Measurements from ENCODE around the gene ARHGAP8.

Gene ARHGAP8

GRCh38 chr22:44876921-44877320 is 124.5 kb downstream of the ARHGAP8 start:
- Histone ChIP-seq H2AFZ (ENCODE audit: low read length) (no peak overlapping the region), H3K18ac (ENCODE audit: low read length) (no peak overlapping the region), H3K4me3 (ENCODE audit: low read length in 2 of 2) (no peak overlapping the region), H2BK12ac (ENCODE audit: low read length) (no peak overlapping the region), H2AK5ac (ENCODE audit: low read depth, low read length) (no peak overlapping the region), H3K4me2 (ENCODE audit: insufficient read depth, low read length, poor library complexity, severe bottlenecking) (no peak overlapping the region), H3K9me3 (replicated peaks in 1 of 2; ENCODE audit: control insufficient read depth in 2 of 2, insufficient read depth in 1 of 2, low read depth in 1 of 2, low read length in 2 of 2) (peaks cover 13 to 32% of the 10 kb centered on the region in 2 donors), H2BK5ac (ENCODE audit: low read length) (no peak overlapping the region), H3K9ac (ENCODE audit: low read depth, low read length, poor library complexity) (no peak overlapping the region), H3K4me1 (ENCODE audit: control insufficient read depth in 2 of 2, insufficient read depth in 1 of 2, low read depth in 1 of 2, low read length in 2 of 2) (no peaks in the 10 kb centered on the region), H3K23ac (ENCODE audit: low read depth, low read length, poor library complexity) (no peak overlapping the region), H3K79me1 (ENCODE audit: low read depth, low read length) (peaks cover 2% of the 10 kb centered on the region), H2BK120ac (ENCODE audit: low read depth, low read length) (no peak overlapping the region), H3K27ac (replicated peaks; ENCODE audit: low read length) (no peak overlapping the region), H4K8ac (ENCODE audit: low read depth, low read length) (no peak overlapping the region), H3K27me3 (ENCODE audit: control insufficient read depth in 3 of 3, insufficient read depth in 3 of 3, low read depth in 1 of 3, low read length in 3 of 3) (no peaks in the 10 kb centered on the region), H3K36me3 (replicated peaks in 1 of 2; ENCODE audit: control insufficient read depth in 2 of 2, insufficient read depth in 2 of 2, low read length in 2 of 2) (peaks cover 18 to 82% of the 10 kb centered on the region in 2 donors), H4K91ac (ENCODE audit: low read depth, low read length, poor library complexity) (no peak overlapping the region), H3K14ac (ENCODE audit: low read length) (no peak overlapping the region), H2BK15ac (ENCODE audit: low read length) (no peak overlapping the region), H3K4ac (ENCODE audit: low read length) (no peak overlapping the region)
- DNase-seq (ENCODE audit: low spot score): no peak
- WGBS, 2 donors (ENCODE audit: extremely low coverage in 2 of 2, insufficient read length in 2 of 2, insufficient replicate concordance in 1 of 2): no CpG with 5 or more reads among the region's 4 CpGs

GRCh38 chr22:44878483-44879300 is 126.3 kb downstream of the ARHGAP8 start:
- Histone ChIP-seq H3K4ac (ENCODE audit: low read length) (no peak overlapping the region), H3K4me3 (ENCODE audit: low read length in 2 of 2) (no peak overlapping the region), H3K9me3 (replicated peaks in 1 of 2; ENCODE audit: control insufficient read depth in 2 of 2, insufficient read depth in 1 of 2, low read depth in 1 of 2, low read length in 2 of 2) (peaks cover 13 to 26% of the 10 kb centered on the region in 2 donors), H3K4me1 (ENCODE audit: control insufficient read depth in 2 of 2, insufficient read depth in 1 of 2, low read depth in 1 of 2, low read length in 2 of 2) (no peaks in the 10 kb centered on the region), H3K27ac (replicated peaks; ENCODE audit: low read length) (no peak overlapping the region), H2BK5ac (ENCODE audit: low read length) (no peak overlapping the region), H2BK12ac (ENCODE audit: low read length) (no peak overlapping the region), H3K4me2 (ENCODE audit: insufficient read depth, low read length, poor library complexity, severe bottlenecking) (no peak overlapping the region), H4K8ac (ENCODE audit: low read depth, low read length) (no peak overlapping the region), H3K36me3 (replicated peaks in 1 of 2; ENCODE audit: control insufficient read depth in 2 of 2, insufficient read depth in 2 of 2, low read length in 2 of 2) (peaks cover 25 to 83% of the 10 kb centered on the region in 2 donors), H2AK5ac (ENCODE audit: low read depth, low read length) (peak overlapping the region; percentile 50), H3K27me3 (ENCODE audit: control insufficient read depth in 3 of 3, insufficient read depth in 3 of 3, low read depth in 1 of 3, low read length in 3 of 3) (no peaks in the 10 kb centered on the region), H3K18ac (ENCODE audit: low read length) (peak overlapping the region; percentile 65), H2AFZ (ENCODE audit: low read length) (no peak overlapping the region), H3K14ac (ENCODE audit: low read length) (peak overlapping the region; percentile 3), H4K91ac (ENCODE audit: low read depth, low read length, poor library complexity) (no peak overlapping the region), H2BK120ac (ENCODE audit: low read depth, low read length) (no peak overlapping the region), H3K23ac (ENCODE audit: low read depth, low read length, poor library complexity) (peak overlapping the region; percentile 67), H2BK15ac (ENCODE audit: low read length) (no peak overlapping the region), H3K9ac (ENCODE audit: low read depth, low read length, poor library complexity) (peak overlapping the region; percentile 50), H3K79me1 (ENCODE audit: low read depth, low read length) (peaks cover 2% of the 10 kb centered on the region)
- no peak for DNase-seq (ENCODE audit: low spot score)
- no CpG with 5 or more reads among the region's 14 CpGs for WGBS, 2 donors (ENCODE audit: extremely low coverage in 2 of 2, insufficient read length in 2 of 2, insufficient replicate concordance in 1 of 2)

- Histone ChIP-seq H3K4me3 (ENCODE audit: low read length in 2 of 2) (no peak overlapping the region), H3K27me3 (ENCODE audit: control insufficient read depth in 3 of 3, insufficient read depth in 3 of 3, low read depth in 1 of 3, low read length in 3 of 3) (no peaks in the 10 kb centered on the region), H2BK15ac (ENCODE audit: low read length) (no peak overlapping the region), H3K9ac (ENCODE audit: low read depth, low read length, poor library complexity) (no peak overlapping the region), H3K9me3 (replicated peaks in 1 of 2; ENCODE audit: control insufficient read depth in 2 of 2, insufficient read depth in 1 of 2, low read depth in 1 of 2, low read length in 2 of 2) (peaks cover 13 to 26% of the 10 kb centered on the region in 2 donors), H4K91ac (ENCODE audit: low read depth, low read length, poor library complexity) (no peak overlapping the region), H3K14ac (ENCODE audit: low read length) (no peak overlapping the region), H3K4me1 (ENCODE audit: control insufficient read depth in 2 of 2, insufficient read depth in 1 of 2, low read depth in 1 of 2, low read length in 2 of 2) (no peaks in the 10 kb centered on the region), H2AFZ (ENCODE audit: low read length) (no peak overlapping the region), H2AK5ac (ENCODE audit: low read depth, low read length) (no peak overlapping the region), H3K18ac (ENCODE audit: low read length) (no peak overlapping the region), H3K36me3 (replicated peaks in 1 of 2; ENCODE audit: control insufficient read depth in 2 of 2, insufficient read depth in 2 of 2, low read length in 2 of 2) (peaks cover 30 to 89% of the 10 kb centered on the region in 2 donors), H3K4ac (ENCODE audit: low read length) (no peak overlapping the region), H3K27ac (replicated peaks; ENCODE audit: low read length) (no peak overlapping the region), H3K23ac (ENCODE audit: low read depth, low read length, poor library complexity) (no peak overlapping the region), H4K8ac (ENCODE audit: low read depth, low read length) (no peak overlapping the region), H2BK120ac (ENCODE audit: low read depth, low read length) (no peak overlapping the region), H3K4me2 (ENCODE audit: insufficient read depth, low read length, poor library complexity, severe bottlenecking) (no peak overlapping the region), H3K79me1 (ENCODE audit: low read depth, low read length) (peaks cover 2% of the 10 kb centered on the region), H2BK5ac (ENCODE audit: low read length) (no peak overlapping the region), H2BK12ac (ENCODE audit: low read length) (no peak overlapping the region)
- no CpG with 5 or more reads among the region's 12 CpGs for WGBS, 2 donors (ENCODE audit: extremely low coverage in 2 of 2, insufficient read length in 2 of 2, insufficient replicate concordance in 1 of 2)
- no peak for DNase-seq (ENCODE audit: low spot score)
Measured at GRCh38 chr22:44879301-44879680, 126.9 kb downstream of the ARHGAP8 start.

GRCh38 chr22:44880610-44881290 is 128.4 kb downstream of the ARHGAP8 start:
- Histone ChIP-seq H3K27me3 (ENCODE audit: control insufficient read depth in 3 of 3, insufficient read depth in 3 of 3, low read depth in 1 of 3, low read length in 3 of 3) (no peaks in the 10 kb centered on the region), H4K91ac (ENCODE audit: low read depth, low read length, poor library complexity) (no peak overlapping the region), H2BK12ac (ENCODE audit: low read length) (no peak overlapping the region), H3K79me1 (ENCODE audit: low read depth, low read length) (peaks cover 9% of the 10 kb centered on the region), H3K4ac (ENCODE audit: low read length) (no peak overlapping the region), H3K27ac (replicated peaks; ENCODE audit: low read length) (no peak overlapping the region), H3K4me3 (ENCODE audit: low read length in 2 of 2) (no peak overlapping the region), H3K4me2 (ENCODE audit: insufficient read depth, low read length, poor library complexity, severe bottlenecking) (no peak overlapping the region), H3K18ac (ENCODE audit: low read length) (peak overlapping the region; percentile 29), H2AK5ac (ENCODE audit: low read depth, low read length) (no peak overlapping the region), H3K9me3 (replicated peaks in 1 of 2; ENCODE audit: control insufficient read depth in 2 of 2, insufficient read depth in 1 of 2, low read depth in 1 of 2, low read length in 2 of 2) (peaks cover 16 to 26% of the 10 kb centered on the region in 2 donors), H2BK5ac (ENCODE audit: low read length) (no peak overlapping the region), H3K36me3 (replicated peaks in 1 of 2; ENCODE audit: control insufficient read depth in 2 of 2, insufficient read depth in 2 of 2, low read length in 2 of 2) (peaks cover 45 to 96% of the 10 kb centered on the region in 2 donors), H2AFZ (ENCODE audit: low read length) (no peak overlapping the region), H3K14ac (ENCODE audit: low read length) (no peak overlapping the region), H3K9ac (ENCODE audit: low read depth, low read length, poor library complexity) (no peak overlapping the region), H2BK120ac (ENCODE audit: low read depth, low read length) (no peak overlapping the region), H3K4me1 (ENCODE audit: control insufficient read depth in 2 of 2, insufficient read depth in 1 of 2, low read depth in 1 of 2, low read length in 2 of 2) (no peaks in the 10 kb centered on the region), H2BK15ac (ENCODE audit: low read length) (no peak overlapping the region), H4K8ac (ENCODE audit: low read depth, low read length) (no peak overlapping the region), H3K23ac (ENCODE audit: low read depth, low read length, poor library complexity) (no peak overlapping the region)
- DNase-seq (ENCODE audit: low spot score): no peak
- whole genome bisulfite sequencing, 2 donors (ENCODE audit: extremely low coverage in 2 of 2, insufficient read length in 2 of 2, insufficient replicate concordance in 1 of 2): no CpG with 5 or more reads among the region's 19 CpGs

All from neuronal stem cell (in vitro differentiated cells).